Esophagus squamous epithelium (tissue), 5 donors: ENCODE results near the gene LDAF1. TPM values are rescaled to one million over a fixed set of nuclear protein-coding genes. Genes with fewer than 3 reads are reported as not detected.

ENCODE experiments used
- DNase-seq: peaks from one replicate; lab custom pipeline; 2025; lab: John Stamatoyannopoulos, UW
- H3K27ac ChIP-seq, 4 donors: fragments of 200-600 bp; sonication (generic); one replicate each; pipeline ENCODE4 v1.5.1; 2016 to 2019; ENCODE audit warnings: mild to moderate bottlenecking in 1 of 4
- H3K27me3 ChIP-seq, 4 donors: fragments of 200-600 bp; sonication (generic); 1 replicate in 3 of 4; 2 replicates in 1 of 4; pipeline versions ENCODE4 v1.5.1 to v1.6.0; 2017 to 2021; ENCODE audit warnings: antibody characterized with exemption in 1 of 4
- H3K36me3 ChIP-seq, 3 donors: fragments of 200-600 bp; sonication (generic); one replicate each; pipeline ENCODE4 v1.5.1; 2016 to 2019
- H3K4me1 ChIP-seq, 3 donors: fragments of 200-600 bp; sonication (generic); one replicate each; pipeline ENCODE4 v1.5.1; 2017 to 2019
- H3K4me3 ChIP-seq, 4 donors: fragments of 200-600 bp; sonication (generic); 1 replicate in 3 of 4; 2 replicates in 1 of 4; pipeline ENCODE4 v1.5.1; 2016 to 2019; ENCODE audit warnings: mild to moderate bottlenecking in 2 of 4, moderate library complexity in 1 of 4
- H3K9me3 ChIP-seq, 3 donors: fragments of 200-600 bp; sonication (generic); one replicate each; pipeline ENCODE4 v1.5.1; 2016 to 2019
- CTCF ChIP-seq, 6 experiments: fragments of 450-650 bp in 4 of 6; fragments of 200-600 bp in 2 of 6; sonication (generic) in 2 of 6; IDR thresholded peaks; one replicate each; pipeline ENCODE4 v1.5.1; 2016 to 2019; ENCODE audit warnings: antibody characterized with exemption in 6 of 6, mild to moderate bottlenecking in 4 of 6, moderate library complexity in 4 of 6
- POLR2A ChIP-seq, 4 donors: fragments of 450-650 bp; IDR thresholded peaks; one replicate each; pipeline ENCODE4 v1.6.1; 2017; ENCODE audit warnings: antibody characterized with exemption in 4 of 4, mild to moderate bottlenecking in 4 of 4, moderate library complexity in 3 of 4
- WGBS, 2 donors: methylation state at CpG; one replicate each; pipeline ENCODE4 v1.1.5; 2018; 5-methylcytosine and 5-hydroxymethylcytosine counted together
- intact Hi-C: fragments of 100-400 bp; cut with DNase I; formaldehyde crosslinking; loops from one replicate; pipeline ENCODE4 v1.15.0; 2022
- total RNA-seq, 4 donors: library from RNA; depleted of rRNA; stranded (reverse); fragments of >200 nt; gene quantifications; one replicate each; pipeline ENCODE4 v1.1.0, GENCODE V29; 2016
- donor health status: DM: yes; HTN: yes; CAD: no.

LDAF1 gene
- total RNA-seq, 4 donors from 2014 or later: 46.3 to 137 (median 111) TPM

GRCh38 chr16:21157632-21158031 is 842 bp upstream of the LDAF1 start:
- H3K9me3 ChIP-seq: no peaks in the 10 kb centered on the region
- peak overlapping the region; percentile 90 to 95 (median 94) for H3K27ac ChIP-seq
- peaks cover 10 to 55% (median 37%) of the 10 kb centered on the region in 3 donors for H3K4me1 ChIP-seq
- no peak for DNase-seq
- no peaks in the 10 kb centered on the region for H3K27me3 ChIP-seq
- TF ChIP-seq CTCF (IDR thresholded peaks at IDR 0.05) (no peak), POLR2A (IDR thresholded peaks at IDR 0.05) (no peak)
- no peak overlapping the region for H3K4me3 ChIP-seq
- intact Hi-C loops: loop anchor here (2.0 kb wide), 1 partner anchor 143 kb away; no protein-coding TSS in a partner anchor
- WGBS, 2 donors: 61 to 85% methylated on average over 3 to 4 of the region's 5 CpGs
- peaks cover 0 to 18% (median 0%) of the 10 kb centered on the region in 3 donors for H3K36me3 ChIP-seq

GRCh38 chr16:21159281-21159951 is 942 bp downstream of the LDAF1 start:
- no peak for DNase-seq

GRCh38 chr16:21160276-21160675 is 1.8 kb downstream of the LDAF1 start:
- Histone ChIP-seq H3K36me3 (peaks cover 0 to 45% (median 8%) of the 10 kb centered on the region in 3 donors), H3K4me3 (peak overlapping the region in 2 of 4 donors; percentile 72 to 94), H3K27ac (peak overlapping the region in 2 of 4 donors; percentile 94 to 95), H3K27me3 (no peaks in the 10 kb centered on the region), H3K9me3 (no peaks in the 10 kb centered on the region), H3K4me1 (peaks cover 12 to 75% (median 45%) of the 10 kb centered on the region in 3 donors)
- WGBS, 2 donors: 38 to 48% methylated on average over 1 of the region's 1 CpG
- intact Hi-C loops: no loop called here
- no peak for DNase-seq
- TF ChIP-seq CTCF (IDR thresholded peaks at IDR 0.05) (no peak), POLR2A (IDR thresholded peaks at IDR 0.05) (no peak)

More at GRCh38 chr16:21159281-21159951, 942 bp downstream of the LDAF1 start:
- H3K9me3 ChIP-seq: no peaks in the 10 kb centered on the region
- H3K27me3 ChIP-seq: no peaks in the 10 kb centered on the region
- peak overlapping the region; percentile 90 to 95 (median 94) for H3K27ac ChIP-seq
- 1 to 3% methylated on average over 8 to 15 of the region's 27 CpGs for WGBS, 2 donors
- H3K36me3 ChIP-seq: peaks cover 0 to 36% (median 5%) of the 10 kb centered on the region in 3 donors
- TF ChIP-seq POLR2A (IDR thresholded peaks at IDR 0.05) (peak in 2 of 4 donors; percentile 28 to 36), CTCF (IDR thresholded peaks at IDR 0.05) (no peak)
- H3K4me3 ChIP-seq: peak overlapping the region; percentile 64 to 94 (median 82)
- H3K4me1 ChIP-seq: peaks cover 12 to 72% (median 45%) of the 10 kb centered on the region in 3 donors
- intact Hi-C loops: loop anchor here (2.0 kb wide), 1 partner anchor 141 kb away; no protein-coding TSS in a partner anchor

GRCh38 chr16:21161211-21161610 is 2.7 kb downstream of the LDAF1 start:
- TF ChIP-seq CTCF (IDR thresholded peaks at IDR 0.05) (no peak), POLR2A (IDR thresholded peaks at IDR 0.05) (no peak)
- H3K4me1 ChIP-seq: peaks cover 12 to 75% (median 45%) of the 10 kb centered on the region in 3 donors
- H3K36me3 ChIP-seq: peaks cover 0 to 54% (median 8%) of the 10 kb centered on the region in 3 donors
- 50 to 67% methylated on average over 1 to 2 of the region's 2 CpGs for WGBS, 2 donors
- no peaks in the 10 kb centered on the region for H3K9me3 ChIP-seq
- no peak for DNase-seq
- H3K27me3 ChIP-seq: no peaks in the 10 kb centered on the region
- H3K27ac ChIP-seq: peak overlapping the region in 2 of 4 donors; percentile 13 to 95
- intact Hi-C loops: no loop called here
- no peak overlapping the region for H3K4me3 ChIP-seq

GRCh38 chr16:21162661-21163151 is 4.2 kb downstream of the LDAF1 start:
- no peak for DNase-seq
- peaks cover 0 to 68% (median 15%) of the 10 kb centered on the region in 3 donors for H3K36me3 ChIP-seq

More at GRCh38 chr16:21162661-21163151, 4.2 kb downstream of the LDAF1 start:
- Histone ChIP-seq H3K4me3 (peak overlapping the region in 1 of 4 donors; percentile 10), H3K27me3 (no peaks in the 10 kb centered on the region), H3K27ac (peak overlapping the region in 3 of 4 donors; percentile 55 to 80 (median 66)), H3K4me1 (peaks cover 10 to 65% (median 37%) of the 10 kb centered on the region in 3 donors), H3K9me3 (no peaks in the 10 kb centered on the region)
- whole genome bisulfite sequencing, 2 donors: 39 to 48% methylated on average over 7 of the region's 7 CpGs
- TF ChIP-seq CTCF (IDR thresholded peaks at IDR 0.05) (no peak), POLR2A (IDR thresholded peaks at IDR 0.05) (no peak)
- intact Hi-C loops: no loop called here
